ENCODE results near the gene TMCC2.
A peak's percentile ranks its signal among the peaks of the same experiment; 100 is the strongest.

TMCC2 gene

GRCh38 chr1:205309741-205310140 lies 82.0 kb downstream of the TMCC2 start:
- DNase-seq = no peak

GRCh38 chr1:205310976-205311704 lies 83.4 kb downstream of the TMCC2 start:
- DNase-seq = no peak

- no peak for DNase-seq
Observed at GRCh38 chr1:205312866-205313562, 85.3 kb downstream of the TMCC2 start.

GRCh38 chr1:205313563-205314308 lies 86.0 kb downstream of the TMCC2 start:
- DNase-seq = no peak

GRCh38 chr1:205315008-205315618 lies 87.4 kb downstream of the TMCC2 start:
- no peak for DNase-seq

- no peak for DNase-seq
Observed at GRCh38 chr1:205316161-205316566, 88.4 kb downstream of the TMCC2 start.

- DNase-seq = peak; percentile 62
Observed at GRCh38 chr1:205317311-205317917, 89.7 kb downstream of the TMCC2 start.

- DNase-seq = no peak
Observed at GRCh38 chr1:205318231-205318991, 90.7 kb downstream of the TMCC2 start.

GRCh38 chr1:205319081-205320018 lies 91.6 kb downstream of the TMCC2 start:
- DNase-seq = no peak

- peak; percentile 44 for DNase-seq
Observed at GRCh38 chr1:205321162-205321958, 93.6 kb downstream of the TMCC2 start, which contains the start of gene NUAK2. Gene NUAK2, minus strand, starts transcription at chr1:205321745. Its CDS starts 117 bp downstream, at chr1:205321628.

GRCh38 chr1:205321959-205322283 lies 94.2 kb downstream of the TMCC2 start:
- no peak for DNase-seq

Measured in NCI-H1417 treated with DMSO at 0.1 percent for 48 hours (cell line).